Endothelial cell (in vitro differentiated cells): ENCODE data around the gene GDA. TPM values are rescaled to one million over a fixed set of nuclear protein-coding genes. Genes with fewer than 3 reads are reported as not detected.

Experiments
- DNase-seq: peaks from one replicate; pipeline ENCODE4 v3.0.0; 2021; ENCODE audit warnings: low spot score
- H3K27ac Mint-ChIP-seq: one replicate; pipeline ENCODE4 v1.8.0; 2021; ENCODE audit warnings: mixed read lengths, inconsistent platforms; ENCODE audit not compliant: unreplicated experiment
- H3K27me3 Mint-ChIP-seq: one replicate; pipeline ENCODE4 v1.8.0; 2021; ENCODE audit warnings: mild to moderate bottlenecking, moderate library complexity, mixed read lengths, inconsistent platforms; ENCODE audit not compliant: unreplicated experiment
- H3K36me3 Mint-ChIP-seq: one replicate; pipeline ENCODE4 v1.8.0; 2021; ENCODE audit warnings: mild to moderate bottlenecking, low read depth, mixed read lengths, inconsistent platforms; ENCODE audit not compliant: unreplicated experiment
- H3K4me1 Mint-ChIP-seq: one replicate; pipeline ENCODE4 v1.8.0; 2021; ENCODE audit warnings: mild to moderate bottlenecking, mixed read lengths, inconsistent platforms; ENCODE audit not compliant: unreplicated experiment
- H3K4me3 Mint-ChIP-seq: one replicate; pipeline ENCODE4 v1.8.0; 2021; ENCODE audit warnings: mild to moderate bottlenecking, mixed read lengths, inconsistent platforms; ENCODE audit not compliant: unreplicated experiment
- H3K9me3 Mint-ChIP-seq: one replicate; pipeline ENCODE4 v1.8.0; 2021; ENCODE audit warnings: mixed read lengths, inconsistent platforms; ENCODE audit not compliant: unreplicated experiment
- total RNA-seq: library from RNA; stranded (reverse); fragmentation: NEBNext Ultra II Directional; extraction: Animal tissue kit (Norgen Biotek cat#: 25700); gene quantifications from one replicate; pipeline ENCODE4 v1.2.1, GENCODE V29; 2021; ENCODE audit not compliant: unreplicated experiment
- TF ChIP-seq, protein P1 (sequence below): fragments of 200-600 bp; sonication (generic); IDR thresholded peaks from one replicate; pipeline ENCODE4 v1.5.0; 2021; ENCODE audit warnings: antibody characterized with exemption; ENCODE audit not compliant: unreplicated experiment

The GDA gene
- total RNA-seq, 1 donor from 2014 or later, result 0.23 TPM

DNA sequence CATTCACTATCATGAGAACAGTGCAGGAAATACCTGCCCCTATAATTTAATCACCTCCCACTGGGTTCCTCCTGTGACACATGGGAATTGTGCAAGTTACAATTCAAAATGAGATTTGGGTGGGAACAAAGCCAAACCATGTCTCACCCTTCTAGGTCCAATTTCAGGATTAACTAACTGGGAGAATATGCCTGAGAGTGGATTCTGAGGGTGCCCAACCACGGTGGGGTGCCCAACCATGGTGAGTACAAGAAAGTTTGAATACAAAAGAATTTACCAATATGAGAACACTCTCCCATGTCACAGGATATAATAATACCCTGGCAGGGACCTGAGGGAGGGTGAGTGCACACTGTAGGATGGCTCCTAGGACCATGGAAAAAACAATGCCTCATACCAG is 17.2 kb upstream of the GDA start:
- peaks cover 4% of the 10 kb centered on the region for H3K27me3 Mint-ChIP-seq
- H3K36me3 Mint-ChIP-seq, result no peaks in the 10 kb centered on the region
- no peak overlapping the region for H3K4me3 Mint-ChIP-seq
- TF ChIP-seq, protein P1, sequence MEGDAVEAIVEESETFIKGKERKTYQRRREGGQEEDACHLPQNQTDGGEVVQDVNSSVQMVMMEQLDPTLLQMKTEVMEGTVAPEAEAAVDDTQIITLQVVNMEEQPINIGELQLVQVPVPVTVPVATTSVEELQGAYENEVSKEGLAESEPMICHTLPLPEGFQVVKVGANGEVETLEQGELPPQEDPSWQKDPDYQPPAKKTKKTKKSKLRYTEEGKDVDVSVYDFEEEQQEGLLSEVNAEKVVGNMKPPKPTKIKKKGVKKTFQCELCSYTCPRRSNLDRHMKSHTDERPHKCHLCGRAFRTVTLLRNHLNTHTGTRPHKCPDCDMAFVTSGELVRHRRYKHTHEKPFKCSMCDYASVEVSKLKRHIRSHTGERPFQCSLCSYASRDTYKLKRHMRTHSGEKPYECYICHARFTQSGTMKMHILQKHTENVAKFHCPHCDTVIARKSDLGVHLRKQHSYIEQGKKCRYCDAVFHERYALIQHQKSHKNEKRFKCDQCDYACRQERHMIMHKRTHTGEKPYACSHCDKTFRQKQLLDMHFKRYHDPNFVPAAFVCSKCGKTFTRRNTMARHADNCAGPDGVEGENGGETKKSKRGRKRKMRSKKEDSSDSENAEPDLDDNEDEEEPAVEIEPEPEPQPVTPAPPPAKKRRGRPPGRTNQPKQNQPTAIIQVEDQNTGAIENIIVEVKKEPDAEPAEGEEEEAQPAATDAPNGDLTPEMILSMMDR, result no peak
- H3K27ac Mint-ChIP-seq, result no peak overlapping the region
- no peaks in the 10 kb centered on the region for H3K4me1 Mint-ChIP-seq
- no peak for DNase-seq
- H3K9me3 Mint-ChIP-seq, result no peaks in the 10 kb centered on the region

DNA sequence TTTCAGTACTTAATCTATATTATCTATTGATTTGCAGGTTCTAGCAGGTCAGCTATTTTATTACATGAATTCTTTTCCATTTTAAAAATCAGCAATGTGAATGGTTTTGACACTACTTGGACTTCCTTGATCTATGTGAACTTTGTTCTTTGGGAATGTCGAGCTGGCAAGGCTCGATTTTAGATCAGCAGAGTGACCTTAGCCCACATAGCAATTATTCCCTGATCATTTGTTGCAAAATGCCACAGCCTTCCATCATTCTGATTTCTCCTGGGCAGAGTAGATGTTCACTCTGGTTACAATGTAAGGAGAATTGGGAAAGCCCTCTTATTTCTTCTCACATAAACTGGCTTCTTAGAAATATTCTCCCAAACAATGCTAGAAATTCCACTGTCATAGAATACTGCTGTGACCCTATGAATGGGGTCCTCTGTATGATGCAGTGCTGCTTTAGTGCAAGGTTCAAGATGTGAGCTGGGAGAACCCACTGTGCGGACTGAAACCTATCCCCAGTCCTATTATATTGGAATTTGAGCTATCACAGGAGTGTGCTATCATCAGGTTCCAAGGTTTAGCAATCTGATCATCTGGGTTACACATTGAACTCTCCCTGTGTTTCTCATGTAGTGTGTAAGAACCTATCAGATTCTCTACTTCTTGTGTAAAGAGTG is 15.7 kb upstream of the GDA start:
- no peak overlapping the region for H3K27ac Mint-ChIP-seq
- no peaks in the 10 kb centered on the region for H3K4me1 Mint-ChIP-seq
- H3K4me3 Mint-ChIP-seq, result no peak overlapping the region
- no peaks in the 10 kb centered on the region for H3K36me3 Mint-ChIP-seq
- DNase-seq, result no peak
- H3K9me3 Mint-ChIP-seq, result no peaks in the 10 kb centered on the region
- TF ChIP-seq, protein P1, result no peak
- H3K27me3 Mint-ChIP-seq, result peaks cover 4% of the 10 kb centered on the region

DNA sequence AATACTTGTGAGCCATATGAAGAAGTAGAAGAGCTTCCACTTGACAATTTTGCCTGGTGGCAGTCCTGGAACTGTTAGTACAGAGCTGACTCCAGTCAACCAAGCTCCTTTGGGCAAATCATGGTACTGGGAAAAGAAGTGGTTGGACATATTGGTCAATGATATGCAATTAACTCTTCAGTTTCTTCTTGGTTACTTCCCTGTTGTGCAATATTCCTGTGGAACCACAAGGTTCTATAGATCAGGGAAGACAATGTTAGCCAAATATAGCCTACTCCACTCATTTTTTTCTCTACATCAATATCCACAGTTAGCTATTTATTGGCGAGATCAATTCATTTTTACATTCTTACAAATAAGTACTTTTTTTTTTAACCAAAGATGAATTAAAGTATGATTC is 14.4 kb upstream of the GDA start:
- H3K4me1 Mint-ChIP-seq, result no peaks in the 10 kb centered on the region
- DNase-seq, result no peak
- TF ChIP-seq, protein P1, result no peak
- no peak overlapping the region for H3K27ac Mint-ChIP-seq
- H3K27me3 Mint-ChIP-seq, result peaks cover 4% of the 10 kb centered on the region
- H3K36me3 Mint-ChIP-seq, result no peaks in the 10 kb centered on the region
- H3K9me3 Mint-ChIP-seq, result no peaks in the 10 kb centered on the region
- H3K4me3 Mint-ChIP-seq, result no peak overlapping the region

DNA sequence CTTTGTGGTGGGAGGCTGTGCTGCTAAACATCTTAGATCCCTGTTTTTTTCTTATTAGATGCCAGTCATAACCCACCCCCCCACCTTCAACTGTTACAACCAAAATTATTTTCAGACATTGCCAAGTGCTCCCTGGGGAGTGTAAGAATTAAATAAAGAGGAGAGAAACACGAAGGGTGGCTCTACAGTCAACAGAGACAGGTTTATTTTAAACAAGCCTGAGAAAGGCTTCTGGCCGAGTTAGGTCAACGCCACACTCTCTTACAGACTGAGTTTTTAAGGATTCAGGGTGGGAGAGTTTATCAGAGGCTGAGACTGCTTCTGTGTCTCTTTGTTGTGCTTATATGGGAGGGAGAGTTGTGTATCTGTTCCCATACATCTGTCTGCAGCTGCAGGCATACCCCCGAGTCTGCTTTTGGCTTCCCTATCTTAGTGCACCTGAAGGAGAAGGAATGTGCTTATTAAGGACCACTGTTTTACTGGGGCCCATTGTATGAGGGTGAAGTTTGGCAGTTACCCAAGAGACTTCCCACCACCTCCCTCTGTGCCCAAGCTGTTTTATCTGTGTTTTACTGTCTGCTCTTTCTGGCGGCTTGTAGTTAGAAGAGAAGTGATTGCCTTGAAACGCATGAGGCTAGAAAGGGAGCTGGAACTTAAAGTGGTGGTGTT is 11.4 kb upstream of the GDA start:
- TF ChIP-seq, protein P1, result no peak
- DNase-seq, result no peak
- no peak overlapping the region for H3K27ac Mint-ChIP-seq
- no peaks in the 10 kb centered on the region for H3K27me3 Mint-ChIP-seq
- H3K9me3 Mint-ChIP-seq, result no peaks in the 10 kb centered on the region
- no peaks in the 10 kb centered on the region for H3K4me1 Mint-ChIP-seq
- no peaks in the 10 kb centered on the region for H3K36me3 Mint-ChIP-seq
- H3K4me3 Mint-ChIP-seq, result no peak overlapping the region

DNA sequence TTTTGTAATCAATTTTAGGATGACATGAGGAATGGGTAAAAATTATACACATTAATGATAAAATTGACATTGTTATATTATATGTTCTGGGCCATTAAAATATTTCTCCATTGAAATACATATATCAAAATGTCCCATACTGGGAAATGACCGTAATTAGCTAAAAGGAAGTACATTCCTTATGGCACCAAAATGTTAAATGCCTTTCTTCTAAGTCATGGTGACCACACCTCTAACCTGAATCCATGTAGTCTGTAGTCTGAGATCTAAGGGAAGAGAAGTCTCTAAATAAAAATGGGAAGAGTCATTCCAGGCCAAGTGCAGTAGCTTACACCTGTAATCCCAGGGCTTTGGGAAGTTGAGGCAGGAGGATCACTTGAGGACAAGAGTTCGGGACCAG is 10.0 kb upstream of the GDA start:
- Mint-ChIP-seq H3K27me3 (no peaks in the 10 kb centered on the region), H3K4me1 (no peaks in the 10 kb centered on the region), H3K36me3 (no peaks in the 10 kb centered on the region), H3K9me3 (no peaks in the 10 kb centered on the region), H3K4me3 (no peak overlapping the region), H3K27ac (no peak overlapping the region)
- TF ChIP-seq, protein P1, result no peak
- DNase-seq, result no peak
